Measurements from ENCODE around the gene SEMG2. TPM values are rescaled to one million over a fixed set of nuclear protein-coding genes. Genes with fewer than 3 reads are reported as not detected.

Gene SEMG2
- total and polyA plus RNA-seq, 12 donors: not detected

DNA sequence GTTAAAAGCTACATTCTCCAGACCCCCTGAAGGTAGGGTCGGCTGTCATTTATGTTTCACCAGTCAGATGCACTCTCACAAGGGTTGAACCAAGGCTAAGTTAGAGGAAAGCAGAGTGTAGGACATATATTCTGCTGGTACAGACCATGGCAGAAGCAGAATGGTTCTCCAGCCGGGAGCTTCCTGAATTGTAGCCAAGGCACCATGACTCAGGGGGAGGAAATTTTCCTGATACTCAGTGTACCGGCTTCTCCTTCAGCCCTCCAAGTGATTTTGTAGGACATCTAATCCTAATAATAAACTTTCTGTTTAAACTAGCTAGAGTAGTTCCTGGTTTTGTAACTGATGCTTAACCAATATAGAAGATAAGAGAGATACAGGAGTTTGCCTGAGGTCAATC, 47.4 kb downstream of the SEMG2 start:
- no peak overlapping the region for H3K4me3 ChIP-seq

DNA sequence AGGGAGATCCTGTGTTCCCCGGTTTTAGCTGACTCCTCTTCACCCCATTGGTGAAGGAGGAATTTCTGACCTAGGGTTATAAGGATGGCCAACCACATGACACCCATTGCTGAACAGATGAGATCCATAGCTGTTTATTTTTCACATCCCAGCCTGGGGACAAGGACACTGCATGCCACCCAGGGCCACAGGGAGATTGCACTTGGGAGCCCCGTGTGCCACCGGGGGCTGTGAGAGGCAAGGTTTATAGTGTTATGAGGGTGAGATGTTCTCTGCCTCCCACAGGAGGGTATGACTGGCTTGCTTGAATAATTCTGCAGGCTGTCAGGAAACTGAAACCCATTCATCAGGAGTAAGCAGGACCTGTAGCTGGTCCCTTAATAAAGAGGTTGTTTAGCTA, 47.9 kb downstream of the SEMG2 start:
- Histone ChIP-seq H3K9me3 (no peaks in the 10 kb centered on the region), H3K36me3 (no peaks in the 10 kb centered on the region), H3K27ac (no peak overlapping the region), H3K27me3 (peaks cover 0 to 39% (median 21%) of the 10 kb centered on the region in 7 donors), H3K4me1 (no peaks in the 10 kb centered on the region), H3K4me3 (no peak overlapping the region)
- DNase-seq (no peak), ATAC-seq (no peak)
- TF ChIP-seq, protein P1, sequence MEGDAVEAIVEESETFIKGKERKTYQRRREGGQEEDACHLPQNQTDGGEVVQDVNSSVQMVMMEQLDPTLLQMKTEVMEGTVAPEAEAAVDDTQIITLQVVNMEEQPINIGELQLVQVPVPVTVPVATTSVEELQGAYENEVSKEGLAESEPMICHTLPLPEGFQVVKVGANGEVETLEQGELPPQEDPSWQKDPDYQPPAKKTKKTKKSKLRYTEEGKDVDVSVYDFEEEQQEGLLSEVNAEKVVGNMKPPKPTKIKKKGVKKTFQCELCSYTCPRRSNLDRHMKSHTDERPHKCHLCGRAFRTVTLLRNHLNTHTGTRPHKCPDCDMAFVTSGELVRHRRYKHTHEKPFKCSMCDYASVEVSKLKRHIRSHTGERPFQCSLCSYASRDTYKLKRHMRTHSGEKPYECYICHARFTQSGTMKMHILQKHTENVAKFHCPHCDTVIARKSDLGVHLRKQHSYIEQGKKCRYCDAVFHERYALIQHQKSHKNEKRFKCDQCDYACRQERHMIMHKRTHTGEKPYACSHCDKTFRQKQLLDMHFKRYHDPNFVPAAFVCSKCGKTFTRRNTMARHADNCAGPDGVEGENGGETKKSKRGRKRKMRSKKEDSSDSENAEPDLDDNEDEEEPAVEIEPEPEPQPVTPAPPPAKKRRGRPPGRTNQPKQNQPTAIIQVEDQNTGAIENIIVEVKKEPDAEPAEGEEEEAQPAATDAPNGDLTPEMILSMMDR (IDR thresholded peaks at IDR 0.05): no peak
- intact Hi-C loops (cut with DNase I): no loop called here
- WGBS, 2 donors: 73 to 76% methylated on average over 3 of the region's 3 CpGs

More for the DNA sequence above, 47.4 kb downstream of the SEMG2 start:
- TF ChIP-seq, protein P1 (IDR thresholded peaks at IDR 0.05): no peak
- DNase-seq (no peak), ATAC-seq (no peak)
- WGBS, 2 donors: 76 to 79% methylated on average over 3 of the region's 3 CpGs
- intact Hi-C loops (cut with DNase I): no loop called here
- Histone ChIP-seq H3K36me3 (no peaks in the 10 kb centered on the region), H3K27ac (no peak overlapping the region), H3K9me3 (no peaks in the 10 kb centered on the region), H3K27me3 (peaks cover 0 to 34% (median 18%) of the 10 kb centered on the region in 7 donors), H3K4me1 (no peaks in the 10 kb centered on the region)

DNA sequence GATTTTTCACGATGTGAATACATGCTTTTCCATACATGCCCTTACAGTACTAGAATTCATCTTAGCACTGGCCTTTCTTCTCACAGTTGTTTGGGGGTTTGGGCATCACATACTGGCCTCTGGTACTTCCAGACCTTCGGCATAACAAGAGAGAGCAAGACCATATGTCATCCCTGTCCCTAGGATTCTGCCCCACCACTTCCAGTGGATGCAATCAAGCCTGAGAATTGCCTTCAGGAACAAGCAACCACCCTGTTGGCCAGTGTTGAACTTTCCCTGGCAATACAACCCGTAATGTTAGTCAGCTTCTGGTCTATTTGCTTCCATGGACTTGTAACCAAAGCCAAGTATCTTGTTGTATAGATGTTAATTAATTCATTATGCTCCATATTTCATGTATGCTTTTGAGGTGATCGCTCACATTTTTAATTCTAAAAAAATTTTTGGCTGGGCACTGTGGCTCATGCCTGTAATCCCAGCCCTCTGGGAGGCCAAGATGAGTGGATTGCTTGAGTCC, 48.6 kb downstream of the SEMG2 start:
- DNase-seq: no peak
- TF ChIP-seq, protein P1 (IDR thresholded peaks at IDR 0.05): no peak
- Histone ChIP-seq H3K36me3 (no peaks in the 10 kb centered on the region), H3K4me1 (no peaks in the 10 kb centered on the region), H3K4me3 (no peak overlapping the region), H3K27me3 (peaks cover 0 to 46% (median 24%) of the 10 kb centered on the region in 7 donors), H3K9me3 (no peaks in the 10 kb centered on the region), H3K27ac (no peak overlapping the region)
- intact Hi-C loops (cut with DNase I): no loop called here
- no peak for ATAC-seq
- 80 to 85% methylated on average over 4 of the region's 4 CpGs for WGBS, 2 donors

Other genes with a start within 250 kb of the SEMG2 start
- under 1 TPM in 1 of 10 donors, not detected in 9; 0.09 TPM for gene KCNS1, start 120.2 kb upstream of the SEMG2 start, total RNA-seq
- under 1 TPM in 1 of 2 donors, not detected in 1; 0.04 TPM for gene KCNS1, start 120.2 kb upstream of the SEMG2 start, polyA plus RNA-seq
- not detected for gene WFDC5, start 106.2 kb upstream of the SEMG2 start, total RNA-seq
- not detected for gene WFDC5, start 106.2 kb upstream of the SEMG2 start, polyA plus RNA-seq
- not detected for gene WFDC12, start 96.9 kb upstream of the SEMG2 start, total RNA-seq
- not detected for gene WFDC12, start 96.9 kb upstream of the SEMG2 start, polyA plus RNA-seq
- gene PI3, start 46.5 kb upstream of the SEMG2 start, total RNA-seq: 1 to 10 TPM in 1 of 10 donors, under 1 TPM in 1, not detected in 8; 0.57 to 1.9 TPM
- gene PI3, start 46.5 kb upstream of the SEMG2 start, polyA plus RNA-seq: under 1 TPM in 1 of 2 donors, not detected in 1; 0.67 TPM
- gene SEMG1, start 14.3 kb upstream of the SEMG2 start, total RNA-seq: not detected
- gene SEMG1, start 14.3 kb upstream of the SEMG2 start, polyA plus RNA-seq: not detected
- gene SLPI, start 33.2 kb downstream of the SEMG2 start, total RNA-seq: 1 to 10 TPM in 4 of 10 donors, under 1 TPM in 2, not detected in 4; 0.43 to 5.1 (median 1.2) TPM
- gene SLPI, start 33.2 kb downstream of the SEMG2 start, polyA plus RNA-seq: 1 to 10 TPM; 2.6 to 2.9 TPM
- not detected for gene RBPJL, start 85.5 kb downstream of the SEMG2 start, total RNA-seq
- gene RBPJL, start 85.5 kb downstream of the SEMG2 start, polyA plus RNA-seq: under 1 TPM in 1 of 2 donors, not detected in 1; 0.06 TPM
- under 1 TPM in 2 of 10 donors, not detected in 8; 0.24 to 0.28 TPM for gene MATN4, start 86.9 kb downstream of the SEMG2 start, total RNA-seq
- gene MATN4, start 86.9 kb downstream of the SEMG2 start, polyA plus RNA-seq: under 1 TPM in 1 of 2 donors, not detected in 1; 0.06 TPM
- 100 to 1,000 TPM in 5 of 10 donors, 10 to 100 TPM in 5; 66.9 to 161 (median 102) TPM for gene SDC4, start 127.1 kb downstream of the SEMG2 start, total RNA-seq
- 10 to 100 TPM; 48.4 to 64.5 TPM for gene SDC4, start 127.1 kb downstream of the SEMG2 start, polyA plus RNA-seq
- gene SYS1, start 141.8 kb downstream of the SEMG2 start, total RNA-seq: 10 to 100 TPM; 13.9 to 27.9 (median 18.2) TPM
- 10 to 100 TPM; 11.7 to 34.5 TPM for gene SYS1, start 141.8 kb downstream of the SEMG2 start, polyA plus RNA-seq
- gene TP53TG5, start 157.0 kb downstream of the SEMG2 start, total RNA-seq: 1 to 10 TPM in 8 of 10 donors, under 1 TPM in 2; 0.59 to 2.4 (median 1.3) TPM
- gene TP53TG5, start 157.0 kb downstream of the SEMG2 start, polyA plus RNA-seq: 1 to 10 TPM in 1 of 2 donors, under 1 TPM in 1; 0.43 to 1.1 TPM
- 100 to 1,000 TPM; 284 to 676 (median 334) TPM for gene DBNDD2, start 186.9 kb downstream of the SEMG2 start, total RNA-seq
- gene DBNDD2, start 186.9 kb downstream of the SEMG2 start, polyA plus RNA-seq: 100 to 1,000 TPM; 353 to 381 TPM
- 100 to 1,000 TPM; 130 to 221 (median 144) TPM for gene PIGT, start 194.8 kb downstream of the SEMG2 start, total RNA-seq
- gene PIGT, start 194.8 kb downstream of the SEMG2 start, polyA plus RNA-seq: 100 to 1,000 TPM in 1 of 2 donors, 10 to 100 TPM in 1; 72.9 to 155 TPM
- gene WFDC2, start 248.4 kb downstream of the SEMG2 start, total RNA-seq: 1 to 10 TPM in 1 of 10 donors, under 1 TPM in 3, not detected in 6; 0.44 to 1.6 (median 0.53) TPM
- gene WFDC2, start 248.4 kb downstream of the SEMG2 start, polyA plus RNA-seq: under 1 TPM; 0.55 to 0.66 TPM

Measured in heart right ventricle (tissue), 16 donors.